CD8-positive, alpha-beta memory T cell (primary cell): ENCODE data around the gene PKP4. TPM values are rescaled to one million over a fixed set of nuclear protein-coding genes. Genes with fewer than 3 reads are reported as not detected.
A peak's percentile ranks its signal among the peaks of the same experiment; 100 is the strongest.

ENCODE experiments used
- CTCF ChIA-PET: fragments of 350-600 bp; sonication (Branson Sonifier 250); formaldehyde crosslinking; loops from one replicate; lab custom pipeline; 2021; ENCODE audit warnings: antibody characterized with exemption; lab: Charles Lee
- POLR2A ChIA-PET: fragments of 350-600 bp; sonication (Branson Sonifier 250); formaldehyde crosslinking; loops from one replicate; lab custom pipeline; 2021; ENCODE audit warnings: antibody characterized with exemption; lab: Charles Lee
- DNase-seq, 5 donors: peaks; one replicate each; pipeline versions ENCODE4 v3.0.0 to v3.0.0-alpha.2; 2020 to 2022; ENCODE audit warnings: mixed read lengths in 1 of 5
- H3K27ac ChIP-seq: one replicate; pipeline ENCODE4 v1.7.0; 2013; ENCODE audit warnings: low read depth, mild to moderate bottlenecking, low read length, moderate library complexity
- H3K27me3 ChIP-seq: 2 replicates; pipeline ENCODE4 v1.7.0; 2013; ENCODE audit warnings: low read length, mild to moderate bottlenecking; ENCODE audit not compliant: insufficient read depth, poor library complexity, severe bottlenecking
- H3K36me3 ChIP-seq: 2 replicates; pipeline ENCODE4 v1.7.0; 2013; ENCODE audit warnings: mild to moderate bottlenecking, low read length, moderate library complexity; ENCODE audit not compliant: insufficient read depth
- H3K4me1 ChIP-seq: 2 replicates; pipeline ENCODE4 v1.7.0; 2013; ENCODE audit warnings: mild to moderate bottlenecking, low read length, moderate library complexity; ENCODE audit not compliant: insufficient read depth
- H3K4me3 ChIP-seq: 2 replicates; pipeline ENCODE4 v1.7.0; 2013; ENCODE audit warnings: mild to moderate bottlenecking, low read length
- H3K9me3 ChIP-seq: 2 replicates; pipeline ENCODE4 v1.7.0; 2013; ENCODE audit warnings: mild to moderate bottlenecking, low read length
- H3K27ac Mint-ChIP-seq, 8 donors: one replicate each; pipeline ENCODE4 v1.8.0; 2020 to 2021; ENCODE audit warnings: mixed read lengths in 8 of 8, mild to moderate bottlenecking in 6 of 8, inconsistent platforms in 3 of 8, moderate library complexity in 3 of 8
- H3K27me3 Mint-ChIP-seq, 2 donors: one replicate each; pipeline ENCODE4 v1.8.0; 2020 to 2021; ENCODE audit warnings: mixed read lengths in 2 of 2, mild to moderate bottlenecking in 1 of 2, moderate library complexity in 1 of 2
- H3K36me3 Mint-ChIP-seq, 3 donors: one replicate each; pipeline ENCODE4 v1.8.0; 2020 to 2021; ENCODE audit warnings: mixed read lengths in 3 of 3, inconsistent platforms in 1 of 3, mild to moderate bottlenecking in 1 of 3
- H3K4me1 Mint-ChIP-seq, 3 donors: one replicate each; pipeline ENCODE4 v1.8.0; 2020 to 2021; ENCODE audit warnings: mixed read lengths in 3 of 3, inconsistent platforms in 1 of 3, mild to moderate bottlenecking in 1 of 3
- H3K4me3 Mint-ChIP-seq, 7 donors: one replicate each; pipeline ENCODE4 v1.8.0; 2020 to 2021; ENCODE audit warnings: mixed read lengths in 7 of 7, mild to moderate bottlenecking in 6 of 7, moderate library complexity in 4 of 7, inconsistent platforms in 2 of 7
- H3K9me3 Mint-ChIP-seq, 5 donors: one replicate each; pipeline ENCODE4 v1.8.0; 2020 to 2022; ENCODE audit warnings: mixed read lengths in 5 of 5, mild to moderate bottlenecking in 3 of 5, moderate library complexity in 2 of 5, inconsistent platforms in 1 of 5
- polyA plus RNA-seq: library from polyadenylated mRNA; unstranded; fragments of 300-500 nt; fragmentation: Illumina TruSeq; gene quantifications from one replicate; pipeline ENCODE4 v1.2.3, GENCODE V29; 2021
- total RNA-seq, 2 experiments: library from RNA; stranded (reverse); gene quantifications; one replicate each; pipeline ENCODE4 v1.2.3, GENCODE V29; 2021

Gene PKP4
- total and polyA plus RNA-seq, 3 experiments from 2014 or later = 1.5 to 32.2 (median 29.6) TPM

- ChIA-PET POLR2A (no interaction called here), CTCF (no interaction called here)
- Mint-ChIP-seq H3K27me3 (no peaks in the 10 kb centered on the region), H3K36me3 (peaks cover 0 to 38% (median 12%) of the 10 kb centered on the region in 3 donors), H3K27ac (no peak overlapping the region), H3K4me1 (no peaks in the 10 kb centered on the region), H3K9me3 (no peaks in the 10 kb centered on the region), H3K4me3 (no peak overlapping the region)
- H3K4me1 ChIP-seq = no peaks in the 10 kb centered on the region
- no peak for DNase-seq
- no peak overlapping the region for H3K27ac ChIP-seq
- H3K36me3 ChIP-seq = no peaks in the 10 kb centered on the region
- no peaks in the 10 kb centered on the region for H3K27me3 ChIP-seq
- H3K4me3 ChIP-seq = no peak overlapping the region
- no peaks in the 10 kb centered on the region for H3K9me3 ChIP-seq
These were observed 208.2 kb downstream of the PKP4 start for GRCh38 chr2:158664987-158665386.

DNA sequence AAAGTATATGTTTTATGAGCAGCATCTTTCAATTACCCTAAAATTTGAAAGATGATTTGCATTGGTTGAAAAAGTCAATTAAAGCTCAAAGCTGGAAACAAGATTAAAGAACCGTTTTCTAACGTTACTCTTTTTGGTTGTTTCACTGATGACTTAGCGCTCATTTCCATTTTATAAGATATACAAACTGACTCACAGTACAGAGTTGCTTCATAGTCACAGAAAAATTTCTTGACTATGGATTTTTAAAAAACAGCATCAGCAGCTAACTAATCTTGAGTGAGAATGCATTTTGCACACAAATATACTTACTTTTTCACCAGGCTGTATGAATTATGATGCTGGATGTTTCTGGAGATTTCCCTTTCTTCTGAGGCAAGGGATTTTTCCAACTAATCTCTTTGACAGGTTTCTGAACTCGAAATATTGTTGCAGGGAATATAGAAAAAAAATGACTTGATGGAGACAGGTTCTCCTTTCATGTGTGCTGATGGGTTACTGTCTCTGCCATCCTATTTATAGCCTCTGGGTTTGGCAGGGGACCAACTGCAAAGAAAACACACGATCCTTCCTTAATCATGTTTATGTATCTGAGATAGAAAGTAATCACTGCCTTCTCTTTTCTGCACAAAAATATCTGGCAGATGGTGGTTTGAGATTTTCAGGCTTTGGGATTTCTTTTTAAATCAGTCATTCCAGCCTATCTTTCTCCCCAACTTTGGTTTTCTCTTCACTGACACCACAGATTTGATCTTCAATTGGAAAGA is 209.0 kb downstream of the PKP4 start:
- POLR2A ChIA-PET = no interaction called here
- no peak overlapping the region for H3K27ac Mint-ChIP-seq
- no peak overlapping the region for H3K4me3 Mint-ChIP-seq
- CTCF ChIA-PET = no interaction called here
- no peaks in the 10 kb centered on the region for H3K27me3 ChIP-seq
- no peak overlapping the region for H3K4me3 ChIP-seq
- H3K36me3 Mint-ChIP-seq = peaks cover 0 to 37% (median 13%) of the 10 kb centered on the region in 3 donors
- no peaks in the 10 kb centered on the region for H3K4me1 Mint-ChIP-seq
- no peaks in the 10 kb centered on the region for H3K9me3 ChIP-seq
- H3K36me3 ChIP-seq = no peaks in the 10 kb centered on the region
- no peaks in the 10 kb centered on the region for H3K27me3 Mint-ChIP-seq
- no peak overlapping the region for H3K27ac ChIP-seq
- no peak for DNase-seq
- no peaks in the 10 kb centered on the region for H3K4me1 ChIP-seq
- no peaks in the 10 kb centered on the region for H3K9me3 Mint-ChIP-seq

DNA sequence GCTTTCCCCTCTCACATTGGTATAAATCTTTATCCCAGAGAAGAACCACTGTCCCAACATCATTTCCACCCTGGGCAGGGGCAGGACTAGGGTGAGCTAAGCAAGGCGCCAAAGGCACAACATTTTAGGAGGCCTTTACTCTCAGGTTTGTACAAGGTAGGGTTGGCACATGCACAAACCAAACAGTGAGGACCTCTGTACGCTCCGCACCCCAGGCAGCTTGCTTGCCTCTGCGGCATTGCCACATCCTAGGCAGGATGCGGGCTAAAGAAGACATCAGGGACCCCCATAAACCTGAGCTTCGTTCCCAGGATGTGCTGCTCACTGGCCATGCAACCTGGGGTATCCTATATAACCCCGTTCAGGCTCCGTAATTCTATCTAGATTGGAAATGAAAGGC is 210.2 kb downstream of the PKP4 start:
- H3K27ac Mint-ChIP-seq = peak overlapping the region in 2 of 8 donors; percentile 8 to 42
- no peaks in the 10 kb centered on the region for H3K4me1 Mint-ChIP-seq
- ChIA-PET CTCF (no interaction called here), POLR2A (no interaction called here)
- Histone ChIP-seq H3K4me3 (no peak overlapping the region), H3K27ac (no peak overlapping the region), H3K27me3 (no peaks in the 10 kb centered on the region), H3K4me1 (no peaks in the 10 kb centered on the region), H3K36me3 (no peaks in the 10 kb centered on the region), H3K9me3 (no peaks in the 10 kb centered on the region)
- no peaks in the 10 kb centered on the region for H3K9me3 Mint-ChIP-seq
- H3K4me3 Mint-ChIP-seq = no peak overlapping the region
- DNase-seq = no peak
- H3K27me3 Mint-ChIP-seq = no peaks in the 10 kb centered on the region
- peaks cover 0 to 37% (median 13%) of the 10 kb centered on the region in 3 donors for H3K36me3 Mint-ChIP-seq

GRCh38 chr2:158667586-158667985 is 210.8 kb downstream of the PKP4 start:
- Histone ChIP-seq H3K27ac (no peak overlapping the region), H3K9me3 (no peaks in the 10 kb centered on the region), H3K4me3 (no peak overlapping the region), H3K4me1 (no peaks in the 10 kb centered on the region), H3K27me3 (no peaks in the 10 kb centered on the region), H3K36me3 (no peaks in the 10 kb centered on the region)
- no peak overlapping the region for H3K27ac Mint-ChIP-seq
- DNase-seq = no peak
- no peaks in the 10 kb centered on the region for H3K9me3 Mint-ChIP-seq
- no peaks in the 10 kb centered on the region for H3K4me1 Mint-ChIP-seq
- POLR2A ChIA-PET = no interaction called here
- H3K36me3 Mint-ChIP-seq = peaks cover 0 to 37% (median 13%) of the 10 kb centered on the region in 3 donors
- CTCF ChIA-PET = interaction anchor here (1.4 kb wide), 1 partner anchor 86 kb away, joined by 3 read pairs; no protein-coding TSS in a partner anchor
- no peak overlapping the region for H3K4me3 Mint-ChIP-seq
- H3K27me3 Mint-ChIP-seq = no peaks in the 10 kb centered on the region

- Mint-ChIP-seq H3K4me1 (no peaks in the 10 kb centered on the region), H3K27me3 (no peaks in the 10 kb centered on the region), H3K9me3 (no peaks in the 10 kb centered on the region), H3K36me3 (peaks cover 0 to 41% (median 13%) of the 10 kb centered on the region in 3 donors), H3K27ac (peak overlapping the region in 1 of 8 donors; percentile 14), H3K4me3 (no peak overlapping the region)
- no peaks in the 10 kb centered on the region for H3K4me1 ChIP-seq
- no peak overlapping the region for H3K4me3 ChIP-seq
- no peaks in the 10 kb centered on the region for H3K36me3 ChIP-seq
- no peak overlapping the region for H3K27ac ChIP-seq
- no peaks in the 10 kb centered on the region for H3K27me3 ChIP-seq
- no peaks in the 10 kb centered on the region for H3K9me3 ChIP-seq
- no peak for DNase-seq
- ChIA-PET CTCF (interaction anchor here (1.4 kb wide), 1 partner anchor 86 kb away, joined by 3 read pairs; no protein-coding TSS in a partner anchor), POLR2A (no interaction called here)
These were observed 211.4 kb downstream of the PKP4 start for GRCh38 chr2:158668001-158668765.

GRCh38 chr2:158670292-158670691 is 213.5 kb downstream of the PKP4 start:
- Mint-ChIP-seq H3K36me3 (peaks cover 5 to 50% (median 19%) of the 10 kb centered on the region in 3 donors), H3K27ac (no peak overlapping the region), H3K4me3 (no peak overlapping the region), H3K9me3 (no peaks in the 10 kb centered on the region), H3K27me3 (no peaks in the 10 kb centered on the region), H3K4me1 (no peaks in the 10 kb centered on the region)
- no peak for DNase-seq
- Histone ChIP-seq H3K4me1 (no peaks in the 10 kb centered on the region), H3K9me3 (no peaks in the 10 kb centered on the region), H3K27ac (no peak overlapping the region), H3K27me3 (no peaks in the 10 kb centered on the region), H3K4me3 (no peak overlapping the region), H3K36me3 (no peaks in the 10 kb centered on the region)
- POLR2A ChIA-PET = no interaction called here
- CTCF ChIA-PET = no interaction called here

- Mint-ChIP-seq H3K4me1 (no peaks in the 10 kb centered on the region), H3K27ac (no peak overlapping the region), H3K36me3 (peaks cover 8 to 54% (median 24%) of the 10 kb centered on the region in 3 donors), H3K4me3 (no peak overlapping the region), H3K27me3 (no peaks in the 10 kb centered on the region), H3K9me3 (no peaks in the 10 kb centered on the region)
- no peak for DNase-seq
- Histone ChIP-seq H3K9me3 (no peaks in the 10 kb centered on the region), H3K36me3 (no peaks in the 10 kb centered on the region), H3K4me3 (no peak overlapping the region), H3K4me1 (no peaks in the 10 kb centered on the region), H3K27ac (no peak overlapping the region), H3K27me3 (no peaks in the 10 kb centered on the region)
- ChIA-PET POLR2A (no interaction called here), CTCF (no interaction called here)
These were observed 214.9 kb downstream of the PKP4 start for GRCh38 chr2:158671360-158672245.
